ENCODE measurements around the gene FIBCD1. TPM values are rescaled to one million over a fixed set of nuclear protein-coding genes. Genes with fewer than 3 reads are reported as not detected.

The FIBCD1 gene
- polyA plus RNA-seq, 1 of the 3 experiments (the other 2 are of a cell fraction) = 1.3 TPM

- no peak overlapping the region for H3K4me2 ChIP-seq
- TF ChIP-seq, protein P1, sequence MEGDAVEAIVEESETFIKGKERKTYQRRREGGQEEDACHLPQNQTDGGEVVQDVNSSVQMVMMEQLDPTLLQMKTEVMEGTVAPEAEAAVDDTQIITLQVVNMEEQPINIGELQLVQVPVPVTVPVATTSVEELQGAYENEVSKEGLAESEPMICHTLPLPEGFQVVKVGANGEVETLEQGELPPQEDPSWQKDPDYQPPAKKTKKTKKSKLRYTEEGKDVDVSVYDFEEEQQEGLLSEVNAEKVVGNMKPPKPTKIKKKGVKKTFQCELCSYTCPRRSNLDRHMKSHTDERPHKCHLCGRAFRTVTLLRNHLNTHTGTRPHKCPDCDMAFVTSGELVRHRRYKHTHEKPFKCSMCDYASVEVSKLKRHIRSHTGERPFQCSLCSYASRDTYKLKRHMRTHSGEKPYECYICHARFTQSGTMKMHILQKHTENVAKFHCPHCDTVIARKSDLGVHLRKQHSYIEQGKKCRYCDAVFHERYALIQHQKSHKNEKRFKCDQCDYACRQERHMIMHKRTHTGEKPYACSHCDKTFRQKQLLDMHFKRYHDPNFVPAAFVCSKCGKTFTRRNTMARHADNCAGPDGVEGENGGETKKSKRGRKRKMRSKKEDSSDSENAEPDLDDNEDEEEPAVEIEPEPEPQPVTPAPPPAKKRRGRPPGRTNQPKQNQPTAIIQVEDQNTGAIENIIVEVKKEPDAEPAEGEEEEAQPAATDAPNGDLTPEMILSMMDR (IDR thresholded peaks at IDR 0.05) = no peak
- TF ChIP-seq SMC3 (IDR thresholded peaks at IDR 0.05; ENCODE audit: low read depth, low read length) (no peak), GABPA (IDR thresholded peaks at IDR 0.05; ENCODE audit: low read depth) (no peak), MAX (IDR thresholded peaks at IDR 0.05; ENCODE audit: low read depth) (no peak), FOXJ3 (CRISPR knock-in tag; IDR thresholded peaks at IDR 0.05) (no peak), RFX5 (IDR thresholded peaks at IDR 0.05; ENCODE audit: low read length) (no peak), SIN3A (IDR thresholded peaks at IDR 0.05; ENCODE audit: borderline replicate concordance, low read depth, low read length) (no peak), USF1 (IDR thresholded peaks at IDR 0.05; ENCODE audit: borderline replicate concordance, low read depth) (no peak), RXRA (IDR thresholded peaks at IDR 0.05; ENCODE audit: borderline replicate concordance, low read depth) (no peak), CHD2 (IDR thresholded peaks at IDR 0.05; ENCODE audit: low read length, partially characterized antibody) (no peak), TCF12 (IDR thresholded peaks at IDR 0.05) (no peak), NRF1 (IDR thresholded peaks at IDR 0.05; ENCODE audit: low read depth, low read length) (no peak), EP300 (IDR thresholded peaks at IDR 0.05; ENCODE audit: borderline replicate concordance in 1 of 2, low read depth in 1 of 2, low read length in 1 of 2) (no peak)
- TF ChIP-seq, protein P2, sequence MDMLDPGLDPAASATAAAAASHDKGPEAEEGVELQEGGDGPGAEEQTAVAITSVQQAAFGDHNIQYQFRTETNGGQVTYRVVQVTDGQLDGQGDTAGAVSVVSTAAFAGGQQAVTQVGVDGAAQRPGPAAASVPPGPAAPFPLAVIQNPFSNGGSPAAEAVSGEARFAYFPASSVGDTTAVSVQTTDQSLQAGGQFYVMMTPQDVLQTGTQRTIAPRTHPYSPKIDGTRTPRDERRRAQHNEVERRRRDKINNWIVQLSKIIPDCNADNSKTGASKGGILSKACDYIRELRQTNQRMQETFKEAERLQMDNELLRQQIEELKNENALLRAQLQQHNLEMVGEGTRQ (IDR thresholded peaks at IDR 0.05; ENCODE audit: borderline replicate concordance, low read depth, low read length) = no peak
- H4K20me1 ChIP-seq (ENCODE audit: insufficient read depth) = peaks cover 17% of the 10 kb centered on the region
- CTCF ChIA-PET = interaction anchor here (1.3 to 1.8 kb wide), 6 partner anchors 10 to 421 kb away, joined by 4 to 11 read pairs (median 6); no protein-coding TSS in a partner anchor
- no peak overlapping the region for H3K27ac ChIP-seq (ENCODE audit: low read depth in 2 of 2, low read length in 1 of 2)
- H3K79me2 ChIP-seq (ENCODE audit: insufficient read depth) = peaks cover 37% of the 10 kb centered on the region; the same call in 1 of the 2 replicates
- H3K4me1 ChIP-seq (ENCODE audit: control insufficient read depth in 1 of 2, insufficient read depth in 2 of 2, low read depth in 1 of 2, low read length in 1 of 2) = no peaks in the 10 kb centered on the region
- H2AFZ ChIP-seq (ENCODE audit: low read depth) = no peak overlapping the region
- DNase-seq = no peak
- no peaks in the 10 kb centered on the region for H3K27me3 ChIP-seq (ENCODE audit: insufficient read depth)
- no peak overlapping the region for H3K4me3 ChIP-seq (ENCODE audit: low read depth in 2 of 2, low read length in 1 of 2)
- POLR2A ChIA-PET = no interaction called here
- WGBS (ENCODE audit: low lambda C conversion rate) = 94% methylated on average over 16 of the region's 16 CpGs
- peaks cover 58 to 72% of the 10 kb centered on the region in 2 experiments for H3K36me3 ChIP-seq (replicated peaks in 1 of 2; ENCODE audit: control insufficient read depth in 1 of 2, insufficient read depth in 2 of 2, low read length in 1 of 2)
- H3F3A ChIP-seq (replicated peaks; ENCODE audit: insufficient read depth) = no peaks in the 10 kb centered on the region
- no peaks in the 10 kb centered on the region for H3K9me3 ChIP-seq
- H3K9me2 ChIP-seq = no peaks in the 10 kb centered on the region
- H3K9ac ChIP-seq = no peak overlapping the region
These were observed 58.3 kb downstream of the FIBCD1 start for GRCh38 chr9:130880599-130881220.
